ENCODE results near the gene GPATCH8.

DNA sequence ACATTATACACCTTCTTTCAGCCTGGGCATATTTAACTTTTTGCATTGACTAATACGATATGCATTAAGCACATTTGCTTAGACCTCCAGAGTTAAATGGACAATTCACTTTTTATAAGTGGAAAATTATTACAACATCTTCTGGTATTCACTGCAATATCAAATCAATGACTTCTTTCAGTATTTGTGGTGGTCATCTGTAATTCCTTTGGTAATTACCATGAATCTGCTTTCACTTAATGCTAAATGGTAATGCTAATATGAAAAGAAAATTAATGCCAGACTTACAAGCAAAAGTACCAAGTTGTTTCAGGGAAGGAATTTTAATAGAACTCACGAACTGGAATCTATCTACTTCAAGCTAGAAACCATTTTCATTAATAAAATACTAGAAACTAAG lies 6.4 kb downstream of the GPATCH8 start:
- TF ChIP-seq, protein P1, sequence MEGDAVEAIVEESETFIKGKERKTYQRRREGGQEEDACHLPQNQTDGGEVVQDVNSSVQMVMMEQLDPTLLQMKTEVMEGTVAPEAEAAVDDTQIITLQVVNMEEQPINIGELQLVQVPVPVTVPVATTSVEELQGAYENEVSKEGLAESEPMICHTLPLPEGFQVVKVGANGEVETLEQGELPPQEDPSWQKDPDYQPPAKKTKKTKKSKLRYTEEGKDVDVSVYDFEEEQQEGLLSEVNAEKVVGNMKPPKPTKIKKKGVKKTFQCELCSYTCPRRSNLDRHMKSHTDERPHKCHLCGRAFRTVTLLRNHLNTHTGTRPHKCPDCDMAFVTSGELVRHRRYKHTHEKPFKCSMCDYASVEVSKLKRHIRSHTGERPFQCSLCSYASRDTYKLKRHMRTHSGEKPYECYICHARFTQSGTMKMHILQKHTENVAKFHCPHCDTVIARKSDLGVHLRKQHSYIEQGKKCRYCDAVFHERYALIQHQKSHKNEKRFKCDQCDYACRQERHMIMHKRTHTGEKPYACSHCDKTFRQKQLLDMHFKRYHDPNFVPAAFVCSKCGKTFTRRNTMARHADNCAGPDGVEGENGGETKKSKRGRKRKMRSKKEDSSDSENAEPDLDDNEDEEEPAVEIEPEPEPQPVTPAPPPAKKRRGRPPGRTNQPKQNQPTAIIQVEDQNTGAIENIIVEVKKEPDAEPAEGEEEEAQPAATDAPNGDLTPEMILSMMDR (IDR thresholded peaks at IDR 0.05 in 8 of 11, conservative IDR thresholded peaks at IDR 0.05 in 3 of 11): no peak
- TF ChIP-seq POLR2A (IDR thresholded peaks at IDR 0.05): no peak
